Lung (tissue), 12 donors: ENCODE results near the gene SPRY1. TPM values are rescaled to one million over a fixed set of nuclear protein-coding genes. Genes with fewer than 3 reads are reported as not detected.

Experiments used
- ATAC-seq: fragments of 200-7000 bp; cut with Tn5 transposase; one replicate; pipeline ENCODE4 v1.9.1; 2020; ENCODE audit warnings: moderate number of reproducible peaks; ENCODE audit not compliant: insufficient read depth, low FRiP score
- DNase-seq, 3 donors: peaks; one replicate each; pipeline ENCODE4 v3.0.0-alpha.2; 2013 to 2017
- H3K27ac ChIP-seq, 2 donors: one replicate each; pipeline ENCODE4 v1.5.1; 2013; ENCODE audit warnings: mild to moderate bottlenecking in 2 of 2, moderate library complexity in 2 of 2, control low read depth in 1 of 2, inconsistent platforms in 1 of 2, low read depth in 1 of 2, low read length in 1 of 2
- H3K27me3 ChIP-seq, 3 donors: one replicate each; pipeline ENCODE4 v1.5.1; 2013; ENCODE audit warnings: low read length in 2 of 3; ENCODE audit not compliant: control insufficient read depth in 3 of 3, insufficient read depth in 3 of 3
- H3K36me3 ChIP-seq, 4 donors: one replicate each; pipeline ENCODE4 v1.5.1; 2013; ENCODE audit warnings: low read length in 4 of 4, mild to moderate bottlenecking in 1 of 4, moderate library complexity in 1 of 4; ENCODE audit not compliant: control insufficient read depth in 4 of 4, insufficient read depth in 4 of 4
- H3K4me1 ChIP-seq, 5 donors: one replicate each; pipeline ENCODE4 v1.5.1; 2013; ENCODE audit warnings: low read length in 5 of 5, mild to moderate bottlenecking in 2 of 5, moderate library complexity in 1 of 5; ENCODE audit not compliant: control insufficient read depth in 5 of 5, insufficient read depth in 5 of 5
- H3K4me3 ChIP-seq: one replicate; pipeline ENCODE4 v1.5.1; 2013; ENCODE audit warnings: mild to moderate bottlenecking, control low read depth, moderate library complexity
- H3K9ac ChIP-seq, 2 donors: one replicate each; pipeline ENCODE4 v1.5.1; 2013; ENCODE audit warnings: low read length in 2 of 2, control low read depth in 1 of 2; ENCODE audit not compliant: insufficient read depth in 1 of 2
- H3K9me3 ChIP-seq, 4 donors: one replicate each; pipeline ENCODE4 v1.5.1; 2013; ENCODE audit warnings: low read length in 3 of 4, mild to moderate bottlenecking in 1 of 4, moderate library complexity in 1 of 4; ENCODE audit not compliant: control insufficient read depth in 4 of 4, insufficient read depth in 3 of 4
- CTCF ChIP-seq: IDR thresholded peaks from 2 replicates; pipeline ENCODE4 v1.5.1; 2012; ENCODE audit warnings: mild to moderate bottlenecking; ENCODE audit errors: control extremely low read depth, extremely low read depth
- WGBS, 2 donors: extraction: QIAGEN DNeasy Blood & Tissue Kit; methylation state at CpG; one replicate each; pipeline ENCODE4 v1.1.7; 2013; 5-methylcytosine and 5-hydroxymethylcytosine counted together
- polyA plus RNA-seq, 2 donors: library from polyadenylated mRNA; stranded (reverse); fragments of 200-250 nt; gene quantifications; one replicate each; pipeline ENCODE4 v1.2.1, GENCODE V29; 2013
- total RNA-seq, 2 donors: library from RNA; depleted of rRNA in 1 of 2; stranded (reverse); fragments of >200 nt in 1 of 2; gene quantifications; one replicate each; pipeline ENCODE4 v1.2.1, GENCODE V29; 2014 to 2021
- donor health status: control.
- donor health status: control.
- donor health status: Bipolar disorder and iron deficiency.
- donor health status: healthy.
- donor health status: DM: yes; HTN: yes; CAD: no.

The SPRY1 gene
- total and polyA plus RNA-seq, 4 donors: 35.3 to 139 (median 73.6) TPM

DNA sequence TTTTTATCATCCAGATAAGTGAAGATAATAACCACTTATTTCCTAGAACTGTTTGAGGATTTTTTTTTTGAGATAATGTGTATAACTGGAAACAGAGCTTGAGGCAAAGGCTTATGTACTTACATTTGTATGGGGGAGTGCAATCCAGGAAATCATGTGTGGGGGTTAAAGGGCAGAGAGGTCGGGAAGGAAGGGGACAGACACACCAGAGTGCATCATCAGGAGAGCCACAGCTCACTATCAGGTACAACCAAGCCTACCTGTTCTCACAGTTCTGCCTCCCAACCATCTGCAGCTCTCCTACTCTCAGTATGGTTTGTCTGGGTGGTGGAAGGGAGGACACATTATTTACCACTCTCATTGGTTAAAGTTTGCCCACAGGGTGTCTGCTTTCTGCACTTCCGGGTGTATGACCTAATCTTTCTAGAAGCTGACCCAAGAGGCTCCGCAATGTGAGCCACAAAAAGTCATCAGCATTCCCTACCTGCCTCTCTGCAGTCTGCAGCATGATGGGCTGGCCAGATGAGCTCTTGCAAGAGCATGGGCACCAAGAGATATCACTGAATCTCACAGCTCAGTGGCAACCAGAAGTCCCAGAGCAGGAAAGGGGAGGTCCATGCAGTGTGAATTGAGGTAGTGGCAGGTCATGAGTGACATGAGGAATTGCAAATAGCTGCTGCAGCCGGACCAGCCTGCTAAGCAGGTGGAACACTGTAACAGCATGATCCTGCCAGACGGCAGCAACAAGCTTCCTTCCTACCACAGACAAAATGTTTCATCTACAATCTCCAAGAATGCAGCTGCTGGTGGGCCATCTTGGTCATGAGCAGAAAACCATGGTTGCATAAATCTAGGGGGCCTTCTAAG lies 36.9 kb upstream of the SPRY1 start:
- ATAC-seq (no peak), DNase-seq (no peak)
- no peaks in the 10 kb centered on the region for H3K27me3 ChIP-seq
- peaks cover 0 to 3% (median 0%) of the 10 kb centered on the region in 5 donors for H3K4me1 ChIP-seq
- 59 to 71% methylated on average over 5 of the region's 5 CpGs for WGBS, 2 donors
- no peaks in the 10 kb centered on the region for H3K36me3 ChIP-seq
- no peak overlapping the region for H3K27ac ChIP-seq
- no peak overlapping the region for H3K9ac ChIP-seq
- TF ChIP-seq CTCF: no peak
- no peak overlapping the region for H3K4me3 ChIP-seq
- peaks cover 0 to 4% (median 0%) of the 10 kb centered on the region in 4 donors for H3K9me3 ChIP-seq

GRCh38 chr4:123361195-123361861 lies 35.3 kb upstream of the SPRY1 start:
- TF ChIP-seq CTCF: no peak
- H3K36me3 ChIP-seq: no peaks in the 10 kb centered on the region
- H3K27me3 ChIP-seq: no peaks in the 10 kb centered on the region
- ATAC-seq: no peak
- no peak overlapping the region for H3K4me3 ChIP-seq
- H3K9ac ChIP-seq: no peak overlapping the region
- peak; percentile 51 to 84 (median 80) for DNase-seq
- peaks cover 0 to 4% (median 0%) of the 10 kb centered on the region in 4 donors for H3K9me3 ChIP-seq
- WGBS, 2 donors: 96 to 97% methylated on average over 2 of the region's 2 CpGs
- H3K4me1 ChIP-seq: peaks cover 0 to 3% (median 0%) of the 10 kb centered on the region in 5 donors
- peak overlapping the region in 1 of 2 donors; percentile 85 for H3K27ac ChIP-seq

GRCh38 chr4:123362103-123362502 lies 34.5 kb upstream of the SPRY1 start:
- whole genome bisulfite sequencing, 2 donors: 92 to 99% methylated on average over 1 of the region's 1 CpG
- Histone ChIP-seq H3K9ac (no peak overlapping the region), H3K27ac (peak overlapping the region in 1 of 2 donors; percentile 54), H3K36me3 (no peaks in the 10 kb centered on the region), H3K9me3 (peaks cover 0 to 4% (median 0%) of the 10 kb centered on the region in 4 donors), H3K4me1 (peaks cover 0 to 3% (median 0%) of the 10 kb centered on the region in 5 donors), H3K27me3 (no peaks in the 10 kb centered on the region), H3K4me3 (no peak overlapping the region)
- ATAC-seq (no peak), DNase-seq (no peak)
- TF ChIP-seq CTCF: no peak
